ENCODE results near the gene THBS2.
"Not testable (repeated sequence)": the region's sequence is repeated elsewhere in the genome, so short reads cannot be mapped to it uniquely, and the experiment has no call there.

The THBS2 gene

DNA sequence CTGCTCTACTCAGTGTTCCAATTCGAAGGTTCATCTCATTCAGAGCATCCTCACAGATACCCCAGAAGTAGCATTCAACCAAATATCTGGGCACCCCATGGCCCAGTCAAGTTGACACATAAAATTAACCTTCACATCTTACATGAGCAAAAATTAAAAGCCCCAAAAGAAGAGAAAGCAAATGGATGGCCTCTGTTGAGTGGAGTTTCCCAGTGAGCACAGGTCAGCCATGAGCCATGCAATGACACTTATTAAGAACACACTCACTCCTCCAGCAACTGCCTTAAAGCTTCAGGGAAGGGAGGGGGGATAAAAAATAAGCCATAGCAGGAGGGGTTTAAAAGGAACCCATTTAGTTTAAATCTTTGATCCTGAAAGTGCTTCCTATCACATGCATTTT is 14.6 kb upstream of the THBS2 start:
- ChIA-PET CTCF (no interaction called here), POLR2A (no interaction called here)
- TF ChIP-seq, protein P1, sequence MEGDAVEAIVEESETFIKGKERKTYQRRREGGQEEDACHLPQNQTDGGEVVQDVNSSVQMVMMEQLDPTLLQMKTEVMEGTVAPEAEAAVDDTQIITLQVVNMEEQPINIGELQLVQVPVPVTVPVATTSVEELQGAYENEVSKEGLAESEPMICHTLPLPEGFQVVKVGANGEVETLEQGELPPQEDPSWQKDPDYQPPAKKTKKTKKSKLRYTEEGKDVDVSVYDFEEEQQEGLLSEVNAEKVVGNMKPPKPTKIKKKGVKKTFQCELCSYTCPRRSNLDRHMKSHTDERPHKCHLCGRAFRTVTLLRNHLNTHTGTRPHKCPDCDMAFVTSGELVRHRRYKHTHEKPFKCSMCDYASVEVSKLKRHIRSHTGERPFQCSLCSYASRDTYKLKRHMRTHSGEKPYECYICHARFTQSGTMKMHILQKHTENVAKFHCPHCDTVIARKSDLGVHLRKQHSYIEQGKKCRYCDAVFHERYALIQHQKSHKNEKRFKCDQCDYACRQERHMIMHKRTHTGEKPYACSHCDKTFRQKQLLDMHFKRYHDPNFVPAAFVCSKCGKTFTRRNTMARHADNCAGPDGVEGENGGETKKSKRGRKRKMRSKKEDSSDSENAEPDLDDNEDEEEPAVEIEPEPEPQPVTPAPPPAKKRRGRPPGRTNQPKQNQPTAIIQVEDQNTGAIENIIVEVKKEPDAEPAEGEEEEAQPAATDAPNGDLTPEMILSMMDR (IDR thresholded peaks at IDR 0.05; ENCODE audit: control extremely low read depth, extremely low read depth, low read depth, missing control alignments), result no peak
- DNase-seq (ENCODE audit: extremely low spot score), result no peak

DNA sequence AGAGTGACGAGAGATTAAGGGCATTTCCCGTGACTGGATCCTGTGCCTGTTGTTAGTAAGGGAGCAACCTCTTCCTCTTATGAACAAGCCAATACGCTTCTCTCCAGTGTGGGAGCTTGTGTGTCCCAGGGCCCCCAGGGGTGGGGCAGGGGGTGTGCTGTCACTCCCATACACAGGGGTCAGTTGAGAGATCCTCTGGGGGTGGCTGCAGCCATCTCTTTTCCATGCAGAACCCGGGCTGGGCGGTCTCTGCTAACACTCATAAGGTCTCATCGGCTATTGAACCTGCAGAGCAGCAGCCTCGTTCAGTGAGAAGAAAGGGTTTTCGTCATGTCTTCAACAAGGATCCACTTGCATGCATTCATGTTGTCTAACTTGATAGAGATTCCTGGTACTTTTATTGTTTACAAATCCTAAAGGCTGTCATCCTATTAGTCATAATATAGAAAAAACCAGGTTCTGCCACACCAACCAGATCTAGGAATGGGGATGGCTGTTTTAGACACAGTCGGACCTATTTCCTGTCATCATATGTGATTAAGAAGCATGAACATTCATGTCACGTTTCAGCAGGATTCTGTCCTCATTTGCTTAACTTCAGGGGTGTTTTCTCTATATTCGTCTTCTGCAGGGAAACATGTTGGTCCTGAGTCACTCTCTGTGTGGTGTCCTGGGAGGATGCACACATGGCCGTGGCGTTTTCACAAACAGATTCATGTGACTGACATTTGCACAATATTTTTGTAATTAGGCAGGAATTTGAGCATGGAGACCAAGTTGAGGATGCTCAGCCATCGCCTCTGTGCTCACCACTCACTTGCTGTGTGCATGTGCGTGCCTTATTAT is 13.3 kb upstream of the THBS2 start:
- POLR2A ChIA-PET, result no interaction called here
- CTCF ChIA-PET, result no interaction called here
- TF ChIP-seq, protein P1 (IDR thresholded peaks at IDR 0.05; ENCODE audit: control extremely low read depth, extremely low read depth, low read depth, missing control alignments), result no peak
- no peak for DNase-seq (ENCODE audit: extremely low spot score)

DNA sequence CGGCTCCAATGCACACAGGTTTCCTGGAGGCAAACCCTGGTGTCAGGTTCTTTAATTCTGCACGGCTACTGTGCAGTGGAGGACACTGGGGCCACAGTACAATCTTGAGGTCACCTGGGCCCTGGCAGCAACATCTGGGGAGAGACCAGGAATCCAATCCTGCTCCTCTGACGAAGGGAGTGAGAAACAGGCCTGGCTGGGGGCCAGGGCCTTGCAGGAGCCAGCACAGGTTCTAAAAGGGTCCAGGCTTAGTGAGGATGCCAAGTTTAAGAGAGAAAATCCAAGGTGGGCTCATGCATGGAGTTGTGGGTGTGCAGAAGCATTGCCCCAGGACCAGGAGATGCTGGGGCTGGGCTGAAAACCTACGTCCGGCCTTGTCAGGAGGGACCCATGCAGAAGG is 12.6 kb upstream of the THBS2 start:
- ChIA-PET POLR2A (no interaction called here), CTCF (no interaction called here)
- DNase-seq (ENCODE audit: extremely low spot score), result no peak
- TF ChIP-seq, protein P1 (IDR thresholded peaks at IDR 0.05; ENCODE audit: control extremely low read depth, extremely low read depth, low read depth, missing control alignments), result no peak

DNA sequence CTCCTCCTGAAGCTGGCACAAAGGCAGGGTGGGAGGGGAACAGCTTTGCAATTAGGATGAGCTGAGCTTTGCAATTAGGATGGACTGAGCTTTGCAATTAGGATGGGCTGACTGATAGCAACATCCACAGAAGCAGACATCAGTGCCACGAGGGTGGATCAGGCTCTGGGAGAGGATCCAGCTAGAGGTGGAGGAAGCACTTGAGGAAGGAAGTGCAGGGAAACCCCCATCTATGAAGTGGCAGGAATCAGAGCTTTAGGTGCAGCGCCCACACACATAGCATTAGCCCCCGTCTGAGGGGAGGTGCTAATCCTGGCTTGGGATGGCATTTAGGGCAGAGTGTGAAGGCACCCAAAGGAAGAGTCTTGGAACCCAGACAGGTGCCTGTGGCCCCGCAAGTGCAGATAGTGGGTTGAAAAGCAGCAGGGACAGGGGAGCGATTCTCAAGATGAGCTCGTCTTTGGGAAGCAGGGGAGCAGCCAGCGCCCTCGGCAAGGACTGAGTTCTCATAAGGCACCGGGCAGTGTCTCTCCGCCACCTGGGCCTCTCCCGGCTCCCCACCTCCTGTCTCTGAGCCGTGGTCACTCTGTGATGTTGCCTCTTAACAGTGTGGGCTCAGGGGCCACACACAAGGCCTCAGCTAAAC is 12.0 kb upstream of the THBS2 start:
- DNase-seq (ENCODE audit: extremely low spot score), result no peak
- ChIA-PET POLR2A (no interaction called here), CTCF (interaction anchor here (1.0 kb wide), 1 partner anchor 12 kb away, joined by 3 read pairs; no protein-coding TSS in a partner anchor)

DNA sequence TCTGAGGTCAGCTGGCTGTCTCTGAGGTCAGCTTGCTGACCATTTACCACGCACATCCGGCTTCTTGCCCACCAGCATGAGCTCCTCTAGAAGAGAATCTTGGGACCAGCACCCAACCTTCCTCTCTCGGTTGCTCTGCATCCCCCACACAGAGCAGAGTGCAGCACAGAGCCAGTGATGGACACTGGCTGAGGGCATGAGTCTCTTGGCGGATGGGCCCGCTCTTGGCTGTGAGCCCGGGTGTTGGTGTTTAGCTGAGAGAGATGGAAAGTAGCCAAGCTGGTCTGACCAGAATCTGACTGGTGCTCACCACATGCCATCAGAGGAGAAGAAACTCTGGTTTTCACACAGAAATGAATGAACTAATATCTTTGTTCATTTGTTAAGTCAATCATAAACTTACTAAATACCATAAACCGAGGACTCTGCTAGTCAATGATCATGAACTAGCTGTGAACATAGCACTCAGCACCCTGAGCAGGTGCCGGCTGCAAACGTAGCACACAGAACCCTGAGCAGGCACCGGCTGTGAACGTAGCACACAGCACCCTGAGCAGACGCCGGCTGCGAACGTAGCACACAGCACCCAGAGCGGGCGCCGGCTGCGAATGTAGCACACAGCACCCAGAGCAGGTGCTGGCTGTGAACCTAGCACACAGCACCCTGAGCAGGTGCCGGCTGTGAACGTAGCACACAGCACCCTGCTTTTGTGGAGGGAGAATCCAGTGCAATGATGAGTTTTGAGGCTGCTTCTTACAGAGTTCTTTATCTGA is 10.4 kb upstream of the THBS2 start:
- DNase-seq (ENCODE audit: extremely low spot score), result no peak
- POLR2A ChIA-PET, result no interaction called here
- TF ChIP-seq, protein P1 (IDR thresholded peaks at IDR 0.05; ENCODE audit: control extremely low read depth, extremely low read depth, low read depth, missing control alignments), result no peak
- CTCF ChIA-PET, result no interaction called here

More for the DNA sequence above, 12.0 kb upstream of the THBS2 start:
- TF ChIP-seq, protein P1 (IDR thresholded peaks at IDR 0.05; ENCODE audit: control extremely low read depth, extremely low read depth, low read depth, missing control alignments), result no peak

DNA sequence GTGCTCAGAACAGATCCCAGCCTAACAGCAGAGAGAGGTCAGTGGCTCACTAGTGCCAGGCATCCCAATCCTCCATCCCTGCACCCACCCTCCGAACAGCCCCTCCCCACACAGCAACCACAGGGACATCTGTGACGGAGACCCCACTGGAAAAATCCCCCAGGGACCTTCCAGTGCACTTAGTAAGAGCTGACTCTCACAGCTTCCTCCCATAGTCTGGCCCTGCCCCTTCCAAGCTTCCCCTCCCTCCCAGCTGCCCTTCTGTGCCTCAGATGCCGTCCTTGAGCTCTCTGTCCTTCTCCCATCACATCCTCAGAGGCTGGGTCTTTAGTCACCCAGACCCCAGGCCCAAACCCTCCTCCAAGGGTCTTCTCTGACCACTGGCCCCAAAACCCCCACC is 9.7 kb upstream of the THBS2 start:
- TF ChIP-seq, protein P1 (IDR thresholded peaks at IDR 0.05; ENCODE audit: control extremely low read depth, extremely low read depth, low read depth, missing control alignments), result no peak
- DNase-seq (ENCODE audit: extremely low spot score), result no peak
- ChIA-PET CTCF (no interaction called here), POLR2A (no interaction called here)

DNA sequence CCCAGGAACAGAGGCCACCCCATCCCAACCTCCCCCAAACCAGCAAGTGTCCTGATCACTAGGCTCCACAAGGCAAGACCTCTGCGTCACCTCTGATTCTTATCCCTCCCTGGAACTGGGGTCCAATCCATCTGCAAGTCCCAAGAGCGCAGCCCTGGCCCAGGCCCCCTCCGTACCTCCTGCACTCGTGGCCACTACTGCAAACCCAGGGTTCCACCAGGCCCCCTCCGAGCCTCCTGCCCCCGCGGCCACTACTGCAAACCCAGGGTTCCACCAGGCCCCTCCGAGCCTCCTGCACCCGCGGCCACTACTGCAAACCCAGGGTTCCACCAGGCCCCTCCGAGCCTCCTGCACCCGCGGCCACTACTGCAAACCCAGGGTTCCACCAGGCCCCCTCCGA is 9.0 kb upstream of the THBS2 start:
- CTCF ChIA-PET; POLR2A ChIA-PET; DNase-seq (ENCODE audit: extremely low spot score): not testable (repeated sequence)
